GM21390 (cell line): Measurements from ENCODE around the gene LRRC34.

Source experiments
- ATAC-seq: cut with Tn5 transposase; IDR thresholded peaks from one replicate; pipeline ENCODE4 v1.9.1; 2021; ENCODE audit not compliant: unreplicated experiment

Gene LRRC34

GRCh38 chr3:169815590-169816150 lies 3.0 kb upstream of the LRRC34 start:
- no peak for ATAC-seq

- peak; percentile 77 for ATAC-seq
Observed at GRCh38 chr3:169813757-169814517, 1.2 kb upstream of the LRRC34 start.

GRCh38 chr3:169813278-169813677 lies 574 bp upstream of the LRRC34 start:
- ATAC-seq = no peak

- peak; percentile 19 for ATAC-seq
Observed at GRCh38 chr3:169811631-169812331, 923 bp downstream of the LRRC34 start.

GRCh38 chr3:169809230-169809795 lies 3.4 kb downstream of the LRRC34 start:
- no peak for ATAC-seq

GRCh38 chr3:169804681-169805080 lies 8.0 kb downstream of the LRRC34 start:
- no peak for ATAC-seq

GRCh38 chr3:169792359-169792758 lies 20.3 kb downstream of the LRRC34 start:
- ATAC-seq = no peak

GRCh38 chr3:169790687-169791429 lies 21.8 kb downstream of the LRRC34 start:
- no peak for ATAC-seq

GRCh38 chr3:169790219-169790618 lies 22.5 kb downstream of the LRRC34 start:
- no peak for ATAC-seq

- no peak for ATAC-seq
Observed at GRCh38 chr3:169787791-169788190, 24.9 kb downstream of the LRRC34 start.

- ATAC-seq = no peak
Observed at GRCh38 chr3:169787120-169787519, 25.6 kb downstream of the LRRC34 start.

- ATAC-seq = no peak
Observed at GRCh38 chr3:169781209-169781855, 31.4 kb downstream of the LRRC34 start.

- no peak for ATAC-seq
Observed at GRCh38 chr3:169780742-169781141, 32.0 kb downstream of the LRRC34 start.

GRCh38 chr3:169777822-169778221 lies 34.9 kb downstream of the LRRC34 start:
- ATAC-seq = no peak

GRCh38 chr3:169774186-169774585 lies 38.5 kb downstream of the LRRC34 start:
- no peak for ATAC-seq

GRCh38 chr3:169772897-169773816 lies 39.5 kb downstream of the LRRC34 start, which contains the start of gene MYNN:
Gene MYNN, plus strand, starts transcription at chr3:169773396. Its CDS starts 900 bp downstream, at chr3:169774296.
- peak; percentile 81 for ATAC-seq

- peak; percentile 16 for ATAC-seq
Observed at GRCh38 chr3:169772305-169772896, 40.3 kb downstream of the LRRC34 start.

GRCh38 chr3:169771497-169772304 lies 41.0 kb downstream of the LRRC34 start:
- ATAC-seq = peak; percentile 15
